Prostate gland (tissue), 2 donors: Measurements from ENCODE around the gene MRPL45. TPM values are rescaled to one million over a fixed set of nuclear protein-coding genes. Genes with fewer than 3 reads are reported as not detected.

Experiments used
- DNase-seq: peaks from one replicate; pipeline ENCODE4 v3.0.0-alpha.2; 2019; ENCODE audit warnings: low spot score
- H3K27ac ChIP-seq, 2 donors: fragments of 200-600 bp; sonication (generic); 2 replicates each; pipeline ENCODE4 v1.5.1; 2017 to 2019
- H3K27me3 ChIP-seq: fragments of 200-600 bp; sonication (generic); replicated peaks from 2 replicates; pipeline ENCODE4 v1.5.1; 2019; ENCODE audit not compliant: insufficient read depth
- H3K36me3 ChIP-seq, 2 donors: fragments of 200-600 bp; sonication (generic); 1 replicate in 1 of 2; 2 replicates in 1 of 2; pipeline versions ENCODE4 v1.5.1 to v1.8.1; 2017 to 2019
- H3K4me1 ChIP-seq: fragments of 200-600 bp; sonication (generic); replicated peaks from 2 replicates; pipeline ENCODE4 v1.5.1; 2019
- H3K4me3 ChIP-seq, 2 donors: fragments of 200-600 bp; sonication (generic); 2 replicates each; pipeline ENCODE4 v1.5.1; 2017 to 2019
- H3K9me3 ChIP-seq: fragments of 200-600 bp; sonication (generic); 2 replicates; pipeline ENCODE4 v1.5.1; 2017
- POLR2A ChIP-seq: fragments of 450-650 bp; IDR thresholded peaks from one replicate; pipeline ENCODE4 v1.6.1; 2016; ENCODE audit warnings: antibody characterized with exemption, mild to moderate bottlenecking
- POLR2AphosphoS5 ChIP-seq: sonication (generic); formaldehyde crosslinking; IDR thresholded peaks from one replicate; pipeline ENCODE4 v1.6.1; 2017; ENCODE audit warnings: antibody characterized with exemption
- WGBS: methylation state at CpG from one replicate; pipeline ENCODE4 v1.1.5; 2018; 5-methylcytosine and 5-hydroxymethylcytosine counted together
- intact Hi-C: fragments of 100-400 bp; cut with DNase I; formaldehyde crosslinking; loops from one replicate; pipeline ENCODE4 v1.14.2; 2022
- total RNA-seq, 2 donors: library from RNA; depleted of rRNA; stranded (reverse); fragments of >200 nt; gene quantifications; one replicate each; pipeline ENCODE4 v1.1.0, GENCODE V29; 2016
- TF ChIP-seq, protein P1 (sequence below), 4 experiments: fragments of 200-600 bp in 2 of 4; fragments of 450-650 bp in 2 of 4; sonication (generic) in 2 of 4; IDR thresholded peaks; 1 replicate in 3 of 4; 2 replicates in 1 of 4; pipeline ENCODE4 v1.5.1; 2016 to 2019; ENCODE audit warnings: antibody characterized with exemption in 4 of 4, mild to moderate bottlenecking in 2 of 4, moderate library complexity in 2 of 4

Gene MRPL45
- total RNA-seq, 2 donors from 2014 or later, result 24.7 to 37.3 TPM

DNA sequence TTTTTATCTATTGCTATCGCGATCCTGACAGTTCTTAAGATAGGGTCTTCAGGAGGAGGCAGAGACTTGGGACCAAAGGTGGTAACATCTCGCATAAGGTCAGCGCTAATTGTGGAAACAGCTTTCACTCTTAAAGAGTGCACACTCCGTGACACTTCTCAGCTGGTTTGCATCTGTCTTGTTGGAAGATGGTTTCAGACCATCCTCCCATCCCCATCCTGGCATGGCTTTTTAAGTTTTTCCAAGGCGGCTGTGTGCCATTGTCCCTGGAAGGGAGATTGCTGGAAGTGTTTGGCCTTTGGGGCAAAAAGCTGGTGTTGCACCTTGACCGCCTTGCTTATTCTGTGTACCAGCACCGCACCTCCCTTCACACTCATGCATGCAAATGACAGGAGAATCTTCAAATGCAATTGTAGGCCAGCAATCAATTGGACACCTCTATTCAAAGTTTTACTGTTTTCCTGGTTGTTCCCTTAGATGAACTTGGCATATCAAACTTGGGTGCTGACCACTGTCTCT lies 56.2 kb downstream of the MRPL45 start:
- WGBS, result 10% methylated on average over 8 of the region's 8 CpGs
- TF ChIP-seq POLR2A, result no peak
- TF ChIP-seq POLR2AphosphoS5, result no peak
- TF ChIP-seq, protein P1, sequence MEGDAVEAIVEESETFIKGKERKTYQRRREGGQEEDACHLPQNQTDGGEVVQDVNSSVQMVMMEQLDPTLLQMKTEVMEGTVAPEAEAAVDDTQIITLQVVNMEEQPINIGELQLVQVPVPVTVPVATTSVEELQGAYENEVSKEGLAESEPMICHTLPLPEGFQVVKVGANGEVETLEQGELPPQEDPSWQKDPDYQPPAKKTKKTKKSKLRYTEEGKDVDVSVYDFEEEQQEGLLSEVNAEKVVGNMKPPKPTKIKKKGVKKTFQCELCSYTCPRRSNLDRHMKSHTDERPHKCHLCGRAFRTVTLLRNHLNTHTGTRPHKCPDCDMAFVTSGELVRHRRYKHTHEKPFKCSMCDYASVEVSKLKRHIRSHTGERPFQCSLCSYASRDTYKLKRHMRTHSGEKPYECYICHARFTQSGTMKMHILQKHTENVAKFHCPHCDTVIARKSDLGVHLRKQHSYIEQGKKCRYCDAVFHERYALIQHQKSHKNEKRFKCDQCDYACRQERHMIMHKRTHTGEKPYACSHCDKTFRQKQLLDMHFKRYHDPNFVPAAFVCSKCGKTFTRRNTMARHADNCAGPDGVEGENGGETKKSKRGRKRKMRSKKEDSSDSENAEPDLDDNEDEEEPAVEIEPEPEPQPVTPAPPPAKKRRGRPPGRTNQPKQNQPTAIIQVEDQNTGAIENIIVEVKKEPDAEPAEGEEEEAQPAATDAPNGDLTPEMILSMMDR (IDR thresholded peaks at IDR 0.05), result peak in 1 of 4 experiments; percentile 8
- peak overlapping the region; percentile 86 to 96 for H3K4me3 ChIP-seq
- H3K36me3 ChIP-seq, result no peaks in the 10 kb centered on the region
- intact Hi-C loops, result loop anchor here (10.0 kb wide), 1 partner anchor 132 kb away; no protein-coding TSS in a partner anchor
- no peaks in the 10 kb centered on the region for H3K9me3 ChIP-seq
- H3K4me1 ChIP-seq, result peaks cover 11% of the 10 kb centered on the region
- no peaks in the 10 kb centered on the region for H3K27me3 ChIP-seq
- peak overlapping the region; percentile 75 to 89 for H3K27ac ChIP-seq
- no peak for DNase-seq

DNA sequence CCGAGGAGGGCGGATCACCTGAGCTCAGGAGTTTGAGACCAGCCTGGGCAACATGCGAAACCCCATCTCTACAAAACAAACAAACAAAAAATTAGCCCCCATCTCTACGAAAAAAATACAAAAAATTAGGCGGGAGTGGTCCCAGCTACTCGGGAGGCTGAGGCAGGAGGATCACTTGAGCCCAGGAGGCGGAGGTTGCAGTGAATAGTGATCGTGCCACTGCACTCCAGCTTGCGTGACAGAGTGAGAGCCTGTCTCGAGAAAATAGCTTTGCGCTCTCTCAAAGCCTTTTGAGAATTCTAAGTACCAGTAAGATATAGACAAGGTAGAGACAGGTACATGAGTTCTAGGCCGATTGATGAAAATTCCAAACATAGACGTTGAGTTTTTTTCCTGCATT lies 56.7 kb downstream of the MRPL45 start:
- H3K27me3 ChIP-seq, result no peaks in the 10 kb centered on the region
- H3K4me3 ChIP-seq, result peak overlapping the region in 1 of 2 donors; percentile 96
- intact Hi-C loops, result loop anchor here (10.0 kb wide), 1 partner anchor 131 kb away; no protein-coding TSS in a partner anchor
- WGBS, result 71% methylated on average over 13 of the region's 13 CpGs
- DNase-seq, result no peak
- H3K36me3 ChIP-seq, result no peaks in the 10 kb centered on the region
- no peaks in the 10 kb centered on the region for H3K9me3 ChIP-seq
- H3K4me1 ChIP-seq, result peaks cover 11% of the 10 kb centered on the region
- no peak overlapping the region for H3K27ac ChIP-seq
- TF ChIP-seq POLR2AphosphoS5 (no peak), POLR2A (no peak)
- TF ChIP-seq, protein P1 (IDR thresholded peaks at IDR 0.05), result no peak

DNA sequence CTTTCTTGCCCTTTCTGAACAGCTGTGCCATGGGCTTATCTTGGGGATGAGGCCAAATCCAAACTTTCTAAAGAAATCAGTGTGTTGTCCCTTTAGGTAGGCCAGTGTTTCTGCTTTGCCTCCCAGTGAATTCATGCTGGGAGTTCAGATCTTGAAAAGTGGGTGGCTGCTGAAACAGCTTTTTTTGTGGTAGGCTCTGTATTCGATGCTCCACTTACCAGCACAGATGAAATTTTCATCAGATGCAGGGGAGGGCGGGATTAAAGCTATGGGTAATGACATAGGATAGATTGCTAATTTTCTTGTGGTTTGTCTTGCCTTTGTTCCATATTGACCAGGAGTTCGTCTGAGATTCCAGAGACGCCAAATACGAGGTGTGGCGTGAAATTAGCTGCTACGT lies 57.5 kb downstream of the MRPL45 start:
- Histone ChIP-seq H3K36me3 (no peaks in the 10 kb centered on the region), H3K4me1 (peaks cover 11% of the 10 kb centered on the region), H3K9me3 (no peaks in the 10 kb centered on the region), H3K27me3 (no peaks in the 10 kb centered on the region), H3K27ac (no peak overlapping the region), H3K4me3 (no peak overlapping the region)
- intact Hi-C loops, result loop anchor here (10.0 kb wide), 1 partner anchor 130 kb away; no protein-coding TSS in a partner anchor
- DNase-seq, result no peak
- WGBS, result 79% methylated on average over 7 of the region's 7 CpGs
- TF ChIP-seq POLR2AphosphoS5 (no peak), POLR2A (no peak)
- TF ChIP-seq, protein P1 (IDR thresholded peaks at IDR 0.05), result no peak

DNA sequence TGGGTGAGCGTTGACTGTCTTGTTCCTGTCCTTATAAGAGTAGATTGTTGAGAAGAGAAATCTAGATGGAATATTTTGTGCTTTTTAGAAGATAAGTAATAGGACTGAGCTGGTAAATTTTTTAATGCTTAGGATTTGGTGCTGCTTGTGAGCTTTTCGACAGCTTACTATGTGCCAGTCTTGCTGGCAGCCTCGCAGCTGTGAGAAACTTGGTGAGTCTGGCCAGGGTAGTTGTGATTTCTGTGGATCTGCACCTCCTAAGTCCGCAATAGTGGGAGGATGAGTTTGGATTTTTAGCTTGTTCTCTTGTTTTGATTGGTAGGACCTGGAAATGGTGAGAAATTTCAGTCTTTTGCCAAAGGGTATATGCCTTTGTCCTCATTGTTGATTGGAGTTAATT lies 58.3 kb downstream of the MRPL45 start:
- H3K9me3 ChIP-seq, result no peaks in the 10 kb centered on the region
- no peak for TF ChIP-seq POLR2AphosphoS5
- TF ChIP-seq, protein P1 (IDR thresholded peaks at IDR 0.05), result no peak
- TF ChIP-seq POLR2A, result no peak
- DNase-seq, result no peak
- H3K36me3 ChIP-seq, result no peaks in the 10 kb centered on the region
- no peak overlapping the region for H3K27ac ChIP-seq
- no peak overlapping the region for H3K4me3 ChIP-seq
- H3K27me3 ChIP-seq, result no peaks in the 10 kb centered on the region
- peaks cover 11% of the 10 kb centered on the region for H3K4me1 ChIP-seq
- WGBS, result 83% methylated on average over 4 of the region's 4 CpGs
- intact Hi-C loops, result loop anchor here (10.0 kb wide), 1 partner anchor 130 kb away; no protein-coding TSS in a partner anchor

DNA sequence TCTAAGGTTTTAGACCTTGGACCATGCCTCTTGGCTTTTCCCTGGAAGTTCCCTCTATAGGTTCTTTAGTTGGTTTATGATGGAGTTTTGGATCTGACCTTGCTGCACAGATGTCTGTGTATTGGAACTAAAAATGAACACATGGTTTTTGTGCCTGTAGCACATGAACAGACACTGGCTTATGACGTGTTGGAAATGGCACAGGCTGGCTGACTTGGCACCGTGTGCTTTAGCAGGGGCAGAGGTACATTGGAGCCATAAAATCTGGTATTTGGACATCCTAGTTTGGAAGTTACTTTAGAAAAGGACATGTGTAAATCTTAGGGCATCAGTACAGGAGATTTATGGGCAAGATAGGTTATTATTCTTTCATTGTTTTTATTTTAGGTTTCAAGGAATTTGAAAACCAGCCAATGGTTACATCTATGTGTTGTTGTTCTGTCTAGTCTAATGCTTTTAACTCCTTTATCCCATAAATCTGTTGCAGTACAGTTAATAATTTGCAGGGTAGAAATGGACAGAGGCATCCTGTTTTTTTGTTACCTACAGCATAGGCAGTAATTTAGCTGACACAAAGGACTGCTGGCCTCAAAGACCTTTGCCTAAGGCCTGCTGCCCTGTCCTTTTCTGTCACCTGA lies 60.6 kb downstream of the MRPL45 start:
- intact Hi-C loops, result loop anchor here (10.0 kb wide), 1 partner anchor 127 kb away; no protein-coding TSS in a partner anchor
- WGBS, result 9% methylated on average over 2 of the region's 2 CpGs
- peak overlapping the region; percentile 33 to 61 for H3K27ac ChIP-seq

More for the DNA sequence above, 60.6 kb downstream of the MRPL45 start:
- H3K4me3 ChIP-seq, result no peak overlapping the region
- no peaks in the 10 kb centered on the region for H3K9me3 ChIP-seq
- TF ChIP-seq POLR2AphosphoS5 (peak; percentile 91), POLR2A (no peak)
- TF ChIP-seq, protein P1 (IDR thresholded peaks at IDR 0.05), result no peak
- no peaks in the 10 kb centered on the region for H3K36me3 ChIP-seq
- no peaks in the 10 kb centered on the region for H3K27me3 ChIP-seq
- peaks cover 11% of the 10 kb centered on the region for H3K4me1 ChIP-seq
- peak; percentile 61 for DNase-seq
